ENCODE data around the gene PRDM15. TPM values are rescaled to one million over a fixed set of nuclear protein-coding genes. Genes with fewer than 3 reads are reported as not detected.

PRDM15 gene
- polyA plus RNA-seq, 3 donors = 5.4 to 5.7 (median 5.4) TPM

DNA sequence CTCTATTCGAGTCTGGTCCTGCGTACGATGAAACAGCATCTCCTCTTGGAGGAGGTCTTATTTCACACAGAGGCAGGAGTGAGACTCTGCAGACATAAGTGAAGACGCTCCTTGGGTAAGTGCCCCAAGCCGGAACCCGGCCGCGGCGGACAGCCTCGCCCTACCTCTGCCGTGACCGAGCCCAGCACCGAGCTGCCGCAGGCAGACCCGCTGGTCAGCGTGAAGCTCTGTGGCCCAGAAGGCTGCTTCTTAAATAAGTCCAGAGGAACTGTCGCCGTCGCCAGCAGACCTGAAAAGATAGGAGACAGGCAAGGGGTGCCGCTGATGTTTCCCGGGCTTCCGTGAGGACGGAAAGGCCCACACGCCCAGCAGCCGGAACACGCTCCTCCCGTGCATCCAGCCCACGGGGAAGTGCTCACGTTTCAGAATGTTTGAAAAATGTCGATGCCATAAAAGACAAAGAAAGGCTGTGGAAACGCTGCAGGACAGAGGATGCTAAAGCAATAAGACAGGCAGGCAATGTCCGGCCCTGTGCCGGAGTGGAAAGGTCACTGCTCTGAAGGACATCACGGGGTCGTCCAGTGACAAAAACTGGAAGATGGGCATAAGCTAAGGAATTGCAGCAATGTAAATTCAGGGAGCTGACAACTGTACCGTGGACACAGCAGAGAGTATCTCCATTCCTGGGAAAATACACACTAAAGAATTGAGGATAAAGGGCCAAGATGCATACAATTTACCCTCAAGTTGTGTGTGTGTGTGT lies 28.5 kb upstream of the PRDM15 start:
- DNase-seq (ENCODE audit: low read depth in 3 of 3, low spot score in 2 of 3) = no peak

DNA sequence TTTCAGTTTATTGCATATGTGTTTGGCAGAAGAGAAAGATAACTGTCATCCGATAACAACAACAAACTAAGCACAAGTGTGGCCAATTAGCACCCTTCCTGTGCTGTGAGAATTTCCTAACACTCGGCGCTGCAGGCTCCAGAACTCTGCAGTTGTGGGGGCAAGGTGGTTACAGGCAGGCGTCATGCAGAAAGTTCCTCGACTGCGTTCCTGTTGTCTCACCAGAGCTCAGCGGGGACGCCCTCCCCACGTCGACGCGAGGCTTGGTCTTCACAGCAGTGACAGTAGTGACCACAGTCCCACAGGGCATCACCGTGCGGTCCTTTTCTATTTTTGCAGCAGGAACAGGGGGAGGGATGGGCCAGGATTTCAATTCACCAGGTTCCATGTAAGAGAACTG lies 27.6 kb upstream of the PRDM15 start:
- DNase-seq (ENCODE audit: low read depth in 3 of 3, low spot score in 2 of 3) = no peak

DNA sequence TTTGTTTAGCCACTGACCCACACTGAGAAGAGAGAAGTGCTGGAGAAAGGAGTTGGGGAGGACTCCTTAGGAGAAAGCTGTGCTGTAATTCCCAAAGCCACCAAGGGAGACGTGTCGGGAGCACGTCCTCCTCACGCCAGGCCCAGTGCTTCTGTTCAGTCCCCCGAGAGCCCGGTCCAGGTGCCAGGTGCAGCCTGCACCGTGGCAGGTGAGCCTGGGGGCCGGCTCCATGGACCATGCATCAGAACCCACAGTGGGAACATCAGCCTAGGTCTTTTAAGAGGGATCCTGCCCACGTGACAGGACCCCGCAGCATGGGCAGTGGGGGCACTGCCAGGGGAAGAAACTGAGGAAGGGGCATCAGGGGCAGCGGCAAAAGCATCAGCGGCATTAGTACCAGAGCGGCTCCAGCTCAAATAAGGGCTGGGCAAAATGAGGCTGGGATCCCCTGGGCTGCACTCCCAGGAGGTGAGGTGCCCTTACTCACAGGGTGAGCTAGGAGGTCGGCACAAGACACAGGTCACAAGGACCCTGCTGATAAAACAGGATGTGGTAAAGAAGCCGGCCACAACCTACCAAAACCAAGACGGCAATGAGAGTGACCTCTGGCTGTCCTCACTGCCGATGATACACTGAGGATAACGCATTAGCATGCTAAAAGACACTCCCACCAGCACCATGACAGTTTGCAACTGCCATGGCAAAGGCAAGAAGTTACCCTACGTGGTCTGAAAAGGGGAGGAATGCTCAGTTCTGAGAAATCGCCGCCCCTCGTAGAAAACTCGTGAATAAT lies 24.6 kb upstream of the PRDM15 start:
- DNase-seq (ENCODE audit: low read depth in 3 of 3, low spot score in 2 of 3) = no peak

DNA sequence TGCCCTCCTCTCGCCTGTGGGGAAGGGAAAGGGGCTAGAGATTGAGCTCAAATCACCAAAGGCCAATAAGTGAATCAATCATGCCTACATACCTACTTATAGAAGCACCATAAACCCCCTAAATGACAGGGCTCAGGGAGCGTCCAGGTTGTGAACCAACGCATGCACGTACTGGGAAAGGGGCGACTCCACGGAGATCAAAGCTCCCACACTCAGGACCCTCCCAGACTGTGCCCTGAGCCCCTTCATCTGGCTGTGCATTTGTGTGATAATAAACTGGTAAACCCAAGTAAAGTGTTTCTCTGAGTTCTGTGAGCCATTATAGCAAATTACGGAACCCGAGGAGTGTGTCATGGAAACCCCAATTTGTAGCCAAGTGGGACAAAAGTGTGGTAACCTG lies 23.8 kb upstream of the PRDM15 start:
- DNase-seq (ENCODE audit: low read depth in 3 of 3, low spot score in 2 of 3) = no peak

DNA sequence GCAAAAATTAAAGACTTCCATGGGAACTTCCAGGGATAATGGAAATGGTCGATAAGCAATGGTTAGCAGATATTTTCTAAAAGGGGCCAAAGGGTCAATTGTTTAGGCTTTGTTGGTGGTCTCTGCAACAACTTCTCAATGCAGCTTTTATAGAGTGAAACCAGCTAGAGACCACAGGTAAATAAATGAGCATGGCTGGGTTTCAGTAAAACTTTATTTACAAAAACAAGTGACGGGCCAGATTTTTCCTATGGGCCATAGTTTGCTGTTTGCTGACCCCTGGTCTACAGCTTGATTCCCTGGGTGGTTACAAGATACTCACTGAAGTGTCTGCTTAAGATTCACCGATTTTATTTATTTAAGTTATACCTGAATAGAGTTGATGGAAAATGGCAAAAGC lies 22.6 kb upstream of the PRDM15 start:
- no peak for DNase-seq (ENCODE audit: low read depth in 3 of 3, low spot score in 2 of 3)

DNA sequence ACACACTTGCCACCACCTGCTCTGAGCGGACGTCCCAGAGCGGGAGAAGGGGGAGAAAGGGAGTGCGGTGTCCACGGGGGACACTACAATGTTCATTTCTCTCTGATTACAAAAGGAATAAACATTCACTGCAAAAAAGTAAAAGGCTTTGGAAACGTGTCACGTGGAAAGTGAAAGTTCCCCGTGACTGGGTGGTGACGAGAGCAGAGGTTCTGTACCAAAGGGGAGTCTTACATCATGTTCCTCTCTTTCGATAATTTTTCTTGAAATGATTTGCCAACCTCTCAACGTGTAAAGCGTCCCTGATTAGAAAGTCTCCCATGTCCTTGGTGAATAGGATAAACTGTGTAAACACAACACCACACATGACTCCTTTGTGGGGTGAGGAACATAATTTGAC lies 22.0 kb upstream of the PRDM15 start:
- DNase-seq (ENCODE audit: low read depth in 3 of 3, low spot score in 2 of 3) = no peak

DNA sequence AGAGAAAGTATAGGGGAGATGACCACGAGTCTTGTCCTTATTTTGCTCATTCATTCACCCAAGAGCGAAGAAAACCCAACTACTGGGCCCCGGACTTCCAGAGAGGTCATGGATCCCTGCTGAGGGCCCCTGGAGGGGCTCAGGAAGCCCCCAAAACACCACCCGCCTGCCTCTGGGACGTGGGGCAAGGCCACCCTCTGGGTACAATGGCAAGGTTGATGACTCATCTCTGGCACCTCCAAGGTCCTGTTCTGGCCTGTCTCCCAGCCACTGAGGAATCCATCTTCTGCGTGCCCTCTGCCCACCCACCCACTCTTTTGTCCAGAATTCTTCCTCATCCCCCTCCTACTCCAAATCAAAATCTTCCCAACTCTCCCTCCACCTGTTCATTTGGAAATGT lies 21.3 kb upstream of the PRDM15 start:
- no peak for DNase-seq (ENCODE audit: low read depth in 3 of 3, low spot score in 2 of 3)

DNA sequence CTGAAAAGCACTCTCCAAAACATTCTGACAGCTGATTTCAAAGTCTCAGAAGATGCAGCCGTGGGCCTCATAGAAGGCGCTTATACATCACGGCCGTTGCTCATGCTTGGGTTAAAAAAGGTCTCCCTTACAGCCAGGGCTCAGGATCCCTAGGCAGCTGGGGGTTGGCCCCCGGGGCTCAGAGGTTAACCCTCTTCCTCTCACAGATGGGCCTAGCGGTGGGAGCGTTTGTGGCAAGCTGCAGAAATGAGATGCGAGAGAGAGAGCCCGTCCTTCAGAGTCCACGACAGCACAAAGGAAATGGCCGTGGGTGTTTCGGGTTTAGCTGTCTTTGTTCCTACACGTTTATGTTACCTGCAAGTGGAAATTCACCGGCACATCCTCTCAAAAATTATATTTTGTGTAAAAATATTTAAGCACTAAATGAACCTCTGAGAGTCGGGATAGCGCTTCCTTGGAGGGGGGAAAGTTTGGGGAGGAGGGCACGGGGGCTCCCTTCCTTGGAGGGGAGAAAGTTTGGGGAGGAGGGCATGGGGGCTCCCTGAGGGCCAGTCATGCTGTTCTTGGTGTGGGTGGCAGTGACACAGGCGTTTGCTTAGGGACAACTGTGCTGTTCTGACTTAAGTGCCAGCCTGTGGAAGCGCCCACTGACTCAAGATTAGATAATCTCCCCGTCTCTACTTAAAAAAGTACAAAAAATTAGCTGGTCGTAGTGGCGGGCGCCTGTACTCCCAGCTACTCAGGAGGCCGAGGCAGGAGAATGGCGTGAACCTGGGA lies 20.5 kb upstream of the PRDM15 start:
- no peak for DNase-seq (ENCODE audit: low read depth in 3 of 3, low spot score in 2 of 3)

DNA sequence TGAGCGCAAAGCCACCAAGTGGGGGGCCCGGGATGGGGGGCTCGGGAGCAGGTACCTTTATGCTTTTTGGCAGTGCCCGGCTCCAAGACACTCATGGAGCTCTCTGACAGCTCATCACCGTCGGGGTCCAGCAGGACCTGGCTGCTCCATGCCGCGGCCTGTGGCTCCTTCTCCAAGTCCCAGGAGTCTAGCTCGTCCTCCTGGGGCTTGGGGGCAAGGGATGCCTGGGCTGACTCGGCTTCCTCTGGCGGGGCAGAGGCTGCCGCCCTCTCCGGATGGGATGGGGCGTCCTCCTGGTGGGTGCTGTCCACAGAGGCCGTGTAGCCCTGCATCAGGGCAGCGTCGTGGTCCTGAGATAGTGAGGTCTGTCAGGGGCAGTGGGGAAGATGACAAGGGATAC lies 19.9 kb upstream of the PRDM15 start:
- no peak for DNase-seq (ENCODE audit: low read depth in 3 of 3, low spot score in 2 of 3)

DNA sequence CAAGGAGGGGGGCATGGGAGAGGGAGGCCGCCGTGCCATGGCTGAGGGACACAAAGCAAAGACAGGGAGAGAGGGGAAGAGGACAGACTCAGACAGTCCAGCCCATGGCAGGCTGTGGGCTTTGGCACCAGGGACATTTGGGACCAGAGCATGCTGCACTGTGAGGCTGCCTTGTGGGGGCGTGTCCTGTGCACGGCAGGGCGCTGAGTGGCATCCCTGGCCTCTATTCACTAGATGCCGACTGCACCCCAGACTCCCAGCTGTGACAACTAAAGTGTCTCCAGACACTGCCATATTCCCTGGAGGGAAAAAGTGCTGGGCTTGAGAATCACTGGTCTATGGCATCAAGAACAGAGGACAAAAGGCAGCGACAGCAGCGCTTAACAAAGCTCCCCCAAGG lies 18.6 kb upstream of the PRDM15 start:
- no peak for DNase-seq (ENCODE audit: low read depth in 3 of 3, low spot score in 2 of 3)

DNA sequence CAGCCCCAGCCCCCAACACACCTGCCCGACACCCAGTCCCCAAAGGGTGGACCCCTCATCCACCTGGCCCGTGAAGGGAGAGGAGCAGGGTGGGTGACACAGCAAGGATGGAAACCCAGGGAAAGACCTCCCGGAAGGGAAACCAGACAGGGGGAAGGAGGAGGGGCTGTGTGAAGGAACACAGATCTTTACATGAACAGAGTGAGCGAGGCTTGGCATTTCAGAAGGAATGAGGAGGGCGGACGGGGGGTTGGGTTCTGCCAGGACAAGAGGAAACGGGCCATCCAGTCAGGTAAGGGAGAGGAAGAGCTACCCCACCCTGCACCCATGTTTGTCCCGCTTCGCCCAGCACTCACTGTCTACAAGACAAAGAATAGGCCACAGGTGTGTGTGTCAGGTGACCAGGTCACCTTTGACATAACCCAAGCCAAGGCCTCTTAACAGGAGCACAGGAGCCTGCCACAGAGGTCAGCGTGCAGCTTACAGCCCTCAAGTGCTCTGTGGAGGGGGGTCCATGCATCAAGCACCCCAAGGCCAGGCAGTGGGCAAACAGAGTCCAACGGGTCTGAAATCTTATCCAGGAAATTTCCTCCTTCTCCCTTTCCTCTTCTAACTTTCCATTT lies 18.0 kb upstream of the PRDM15 start:
- DNase-seq (ENCODE audit: low read depth in 3 of 3, low spot score in 2 of 3) = no peak

DNA sequence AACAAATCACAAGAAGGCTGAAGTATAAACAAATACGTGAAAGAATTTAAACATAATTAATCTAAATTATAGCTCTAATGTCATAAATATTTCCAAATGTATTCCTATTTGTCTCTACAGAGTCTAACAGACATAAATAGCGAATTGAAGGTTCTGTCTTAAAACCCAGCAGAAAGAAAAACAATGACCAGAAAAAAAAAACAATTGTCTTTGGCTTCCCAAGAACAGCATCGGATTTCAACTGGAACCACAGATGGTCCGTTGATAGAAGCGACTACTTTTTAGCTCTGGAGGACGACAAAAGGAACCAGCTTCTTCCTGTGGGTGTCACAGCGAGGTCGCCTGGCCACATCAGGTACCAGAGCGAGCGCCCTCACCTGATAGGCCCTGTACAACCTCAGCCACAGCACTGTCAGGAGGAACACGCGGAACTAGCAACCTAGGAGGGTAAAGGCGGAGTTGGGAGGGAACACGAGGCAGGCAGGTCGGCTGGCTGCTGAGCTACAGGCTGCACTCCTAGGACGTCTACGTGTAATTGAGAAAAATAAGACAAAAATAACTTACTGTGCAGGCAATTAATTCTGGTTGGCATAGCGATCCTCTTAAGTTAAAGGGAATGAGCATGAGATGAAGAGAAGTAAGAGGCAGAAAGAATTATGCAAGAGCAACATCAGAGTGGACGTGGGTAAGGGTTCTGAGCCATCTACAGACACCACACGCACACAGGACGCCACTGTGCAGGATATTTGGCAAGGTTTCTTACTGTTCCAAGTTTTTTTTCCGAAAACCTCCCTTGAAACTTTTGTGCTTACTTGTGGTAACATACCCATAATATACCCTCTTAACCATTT lies 16.7 kb upstream of the PRDM15 start:
- DNase-seq (ENCODE audit: low read depth in 3 of 3, low spot score in 2 of 3) = no peak

DNA sequence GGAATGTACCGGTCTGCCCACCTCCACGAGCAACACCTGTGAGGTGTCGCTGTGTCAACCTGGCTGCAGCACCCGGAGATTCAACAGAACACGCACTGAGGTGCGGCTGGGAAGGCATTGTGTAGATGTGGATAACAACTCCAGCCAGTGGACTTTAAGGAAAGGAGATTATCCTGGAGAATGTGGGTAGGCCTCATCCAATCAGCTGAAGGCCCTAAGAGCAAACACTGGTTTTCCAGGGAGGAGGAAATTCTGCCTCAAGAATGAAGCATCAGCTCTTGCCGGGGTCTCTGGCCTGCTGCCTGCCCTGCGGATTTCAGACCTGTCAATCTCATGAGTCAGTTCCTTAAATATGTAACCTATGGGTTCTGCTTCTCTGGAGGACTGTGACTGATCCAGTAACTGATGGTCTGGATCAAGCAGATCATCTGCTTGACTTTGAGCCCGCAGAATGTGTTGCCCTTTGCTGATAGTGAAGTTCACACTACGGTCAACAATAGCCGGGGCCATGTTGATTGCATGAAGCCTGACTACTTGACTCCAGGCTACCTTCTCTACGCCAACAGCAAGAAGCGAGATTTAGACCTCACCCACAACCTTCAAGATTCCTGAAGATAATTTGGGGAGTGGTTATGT lies 15.9 kb upstream of the PRDM15 start:
- DNase-seq (ENCODE audit: low read depth in 3 of 3, low spot score in 2 of 3) = no peak

DNA sequence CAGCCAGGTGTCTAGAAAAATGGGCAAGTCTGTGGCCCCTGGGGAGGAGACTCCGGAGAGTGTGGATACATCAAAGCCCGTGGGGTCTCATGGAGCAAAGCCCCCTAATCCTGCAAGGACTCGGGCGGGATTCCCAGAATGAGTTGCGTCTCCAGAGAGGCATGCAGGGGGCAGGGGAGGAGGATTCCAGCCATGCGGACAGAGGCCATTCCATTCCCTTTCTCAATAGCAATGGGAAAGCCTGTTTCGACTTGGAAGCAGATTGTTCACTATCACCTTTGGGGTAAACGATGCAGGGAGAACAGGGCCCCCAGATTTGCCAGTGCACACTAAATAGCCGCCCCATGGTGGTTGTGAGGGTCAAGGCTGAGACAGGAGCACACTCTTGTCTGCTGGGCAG lies 15.4 kb upstream of the PRDM15 start:
- DNase-seq (ENCODE audit: low read depth in 3 of 3, low spot score in 2 of 3) = no peak

DNA sequence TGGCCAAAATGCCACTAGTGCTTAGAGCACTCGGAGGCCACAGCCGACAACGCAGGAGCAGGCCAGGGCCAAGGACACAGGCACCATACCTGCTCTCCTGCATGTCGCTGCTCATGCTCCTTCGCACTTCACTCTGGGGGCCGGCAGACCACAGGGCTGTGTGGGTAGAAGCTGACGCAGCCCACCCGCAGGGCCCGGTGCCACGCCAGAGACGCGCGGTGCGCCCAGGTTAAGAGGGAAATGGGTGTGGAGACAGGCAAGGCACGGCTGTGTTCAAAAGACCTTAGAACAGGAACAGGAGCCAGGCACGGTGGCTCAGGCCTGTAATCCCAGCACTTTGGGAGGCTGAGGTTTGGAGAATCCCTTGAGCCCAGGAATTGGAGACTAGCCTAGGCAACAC lies 13.6 kb upstream of the PRDM15 start:
- DNase-seq (ENCODE audit: low read depth in 3 of 3, low spot score in 2 of 3) = no peak

DNA sequence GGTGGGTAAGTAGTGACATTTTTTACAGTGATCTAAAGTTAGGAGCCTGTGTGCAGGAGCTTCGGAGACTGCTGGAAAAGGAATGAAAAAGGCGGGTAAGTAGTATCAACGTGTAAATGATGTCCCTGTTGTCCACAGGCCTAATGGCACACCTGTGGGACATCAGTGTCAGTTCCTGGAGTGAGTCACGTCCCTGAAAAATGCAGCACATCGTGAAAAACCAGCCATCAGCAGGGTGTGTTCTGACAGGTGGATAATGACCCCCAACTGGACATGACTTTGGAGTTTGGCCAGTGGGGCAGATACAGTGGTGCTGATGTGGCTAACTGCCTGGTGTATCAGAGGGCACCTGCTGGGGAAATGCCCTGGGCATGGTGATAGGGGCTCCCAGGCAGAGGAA lies 12.0 kb upstream of the PRDM15 start:
- no peak for DNase-seq (ENCODE audit: low read depth in 3 of 3, low spot score in 2 of 3)

DNA sequence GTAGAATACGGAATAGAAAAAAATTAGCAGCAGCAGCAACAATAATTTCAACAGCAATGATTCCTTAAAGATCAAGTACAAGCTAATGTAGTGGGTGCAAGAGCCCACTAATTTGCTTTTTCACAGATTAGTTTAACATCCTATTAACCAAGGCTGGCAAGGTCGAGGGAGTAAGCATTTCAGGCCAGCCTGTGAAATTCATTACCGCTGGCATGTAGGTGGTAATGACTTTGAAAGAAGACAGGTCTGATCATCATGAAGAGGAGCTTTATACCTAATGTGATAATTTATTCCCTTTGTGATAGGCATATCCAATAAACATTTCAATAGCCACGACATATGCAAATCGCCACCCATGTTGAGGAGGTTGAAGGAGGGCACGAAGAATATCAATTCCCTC lies 11.2 kb upstream of the PRDM15 start:
- DNase-seq (ENCODE audit: low read depth in 3 of 3, low spot score in 2 of 3) = no peak

DNA sequence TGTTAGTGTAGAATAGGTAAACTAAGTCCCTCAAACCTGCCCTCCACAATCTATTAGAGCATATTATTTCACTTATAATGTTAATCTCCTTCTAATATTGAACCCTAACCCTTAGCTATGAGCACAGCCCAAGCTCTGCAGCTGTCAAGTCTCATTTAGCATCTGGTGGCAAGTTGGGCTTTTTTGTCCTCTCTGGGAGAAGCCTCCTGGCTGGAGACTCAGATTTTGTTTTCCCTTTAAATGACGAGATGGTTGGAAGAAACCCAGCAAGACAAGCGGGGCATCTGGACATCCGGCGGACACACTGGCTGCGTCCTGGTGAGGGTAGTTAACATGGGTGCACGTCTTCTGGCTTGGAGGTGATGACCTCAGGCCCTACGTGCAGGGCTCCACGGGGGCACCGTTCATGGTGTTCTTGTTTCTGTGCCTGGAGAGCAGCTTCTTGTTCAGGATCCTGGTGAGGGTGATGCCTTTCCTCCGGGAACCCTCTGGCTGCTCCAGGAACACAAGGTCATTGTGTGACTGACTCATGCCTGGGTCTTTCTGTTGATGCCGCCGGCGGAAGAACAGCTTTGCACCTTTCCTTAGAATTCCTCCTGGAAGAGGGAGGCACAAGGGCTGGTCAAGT lies 9.7 kb upstream of the PRDM15 start:
- DNase-seq (ENCODE audit: low read depth in 3 of 3, low spot score in 2 of 3) = no peak

DNA sequence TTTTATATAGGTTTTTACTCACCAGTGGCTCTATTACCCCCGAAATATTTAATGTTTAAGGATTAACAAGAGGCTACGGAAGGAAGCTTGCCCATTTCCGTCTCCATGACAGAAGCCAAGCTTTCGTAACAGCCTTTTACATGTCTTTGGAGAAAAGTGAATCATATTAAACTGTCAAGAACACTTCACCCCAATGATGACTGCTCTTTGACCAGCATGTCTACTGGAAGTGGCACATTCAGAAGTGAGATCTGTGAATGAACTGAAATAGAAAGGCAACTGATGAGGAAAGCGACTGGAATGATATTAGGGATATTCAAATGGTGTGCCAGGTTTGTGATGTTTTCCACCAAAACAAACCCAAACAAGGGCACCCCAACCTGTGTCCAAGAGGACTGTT lies 8.5 kb upstream of the PRDM15 start:
- no peak for DNase-seq (ENCODE audit: low read depth in 3 of 3, low spot score in 2 of 3)
